Epithelial cell of esophagus (primary cell): ENCODE results near the gene MEGF8.

Experiments
- DNase-seq: peaks from one replicate; pipeline ENCODE4 v3.0.0; 2010; ENCODE audit warnings: low read depth
- H3K4me3 ChIP-seq: 2 replicates; pipeline ENCODE4 v1.5.1; 2011; ENCODE audit warnings: mild to moderate bottlenecking, low read length, control low read depth
- TF ChIP-seq, protein P1 (sequence below): IDR thresholded peaks from 2 replicates; pipeline ENCODE4 v1.5.1; 2011; ENCODE audit warnings: low read depth, mild to moderate bottlenecking, low read length, control low read depth, inconsistent platforms; ENCODE audit not compliant: insufficient read depth; ENCODE audit errors: missing control alignments

The MEGF8 gene

DNA sequence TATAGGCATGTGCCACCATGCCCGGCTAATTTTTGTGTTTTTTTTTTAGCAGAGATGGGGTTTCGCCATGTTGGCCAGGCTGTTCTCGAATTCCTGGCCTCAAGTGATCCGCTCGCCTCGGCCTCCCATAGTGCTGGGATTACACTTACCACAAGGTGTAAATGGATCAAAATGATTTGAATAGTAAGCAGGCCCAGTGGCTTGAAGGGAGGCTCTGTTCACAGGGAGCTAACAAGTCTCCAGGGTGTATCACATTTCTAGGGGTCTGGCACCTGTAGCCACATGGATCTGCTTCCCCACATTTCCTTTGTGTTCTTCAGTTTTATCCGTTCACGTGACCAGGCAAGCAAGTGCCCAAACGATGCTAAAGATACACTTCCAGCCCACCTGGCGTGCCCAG is 78.2 kb downstream of the MEGF8 start:
- no peak overlapping the region for H3K4me3 ChIP-seq
- TF ChIP-seq, protein P1, sequence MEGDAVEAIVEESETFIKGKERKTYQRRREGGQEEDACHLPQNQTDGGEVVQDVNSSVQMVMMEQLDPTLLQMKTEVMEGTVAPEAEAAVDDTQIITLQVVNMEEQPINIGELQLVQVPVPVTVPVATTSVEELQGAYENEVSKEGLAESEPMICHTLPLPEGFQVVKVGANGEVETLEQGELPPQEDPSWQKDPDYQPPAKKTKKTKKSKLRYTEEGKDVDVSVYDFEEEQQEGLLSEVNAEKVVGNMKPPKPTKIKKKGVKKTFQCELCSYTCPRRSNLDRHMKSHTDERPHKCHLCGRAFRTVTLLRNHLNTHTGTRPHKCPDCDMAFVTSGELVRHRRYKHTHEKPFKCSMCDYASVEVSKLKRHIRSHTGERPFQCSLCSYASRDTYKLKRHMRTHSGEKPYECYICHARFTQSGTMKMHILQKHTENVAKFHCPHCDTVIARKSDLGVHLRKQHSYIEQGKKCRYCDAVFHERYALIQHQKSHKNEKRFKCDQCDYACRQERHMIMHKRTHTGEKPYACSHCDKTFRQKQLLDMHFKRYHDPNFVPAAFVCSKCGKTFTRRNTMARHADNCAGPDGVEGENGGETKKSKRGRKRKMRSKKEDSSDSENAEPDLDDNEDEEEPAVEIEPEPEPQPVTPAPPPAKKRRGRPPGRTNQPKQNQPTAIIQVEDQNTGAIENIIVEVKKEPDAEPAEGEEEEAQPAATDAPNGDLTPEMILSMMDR: no peak
- no peak for DNase-seq

DNA sequence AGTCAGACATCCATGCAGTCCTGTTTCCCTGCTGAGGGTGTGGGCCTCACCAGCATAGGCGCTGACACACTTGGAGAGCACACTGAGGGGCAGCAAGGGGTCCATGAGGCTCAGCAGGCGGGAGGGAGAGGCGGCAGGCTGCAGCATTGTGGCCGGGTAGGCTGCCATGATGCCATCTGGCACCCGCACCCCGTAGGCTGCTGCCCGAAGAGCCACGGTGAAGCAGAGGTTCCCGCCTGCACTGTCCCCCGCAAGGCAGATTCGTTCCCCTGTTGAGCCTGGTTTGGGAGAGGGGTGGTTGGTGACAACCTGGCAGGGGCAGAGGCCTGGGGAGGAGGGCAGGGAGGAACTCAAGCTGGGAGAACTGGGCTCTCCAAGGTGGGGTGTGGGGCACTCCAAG is 80.7 kb downstream of the MEGF8 start:
- H3K4me3 ChIP-seq: no peak overlapping the region
- no peak for DNase-seq
- TF ChIP-seq, protein P1: no peak

DNA sequence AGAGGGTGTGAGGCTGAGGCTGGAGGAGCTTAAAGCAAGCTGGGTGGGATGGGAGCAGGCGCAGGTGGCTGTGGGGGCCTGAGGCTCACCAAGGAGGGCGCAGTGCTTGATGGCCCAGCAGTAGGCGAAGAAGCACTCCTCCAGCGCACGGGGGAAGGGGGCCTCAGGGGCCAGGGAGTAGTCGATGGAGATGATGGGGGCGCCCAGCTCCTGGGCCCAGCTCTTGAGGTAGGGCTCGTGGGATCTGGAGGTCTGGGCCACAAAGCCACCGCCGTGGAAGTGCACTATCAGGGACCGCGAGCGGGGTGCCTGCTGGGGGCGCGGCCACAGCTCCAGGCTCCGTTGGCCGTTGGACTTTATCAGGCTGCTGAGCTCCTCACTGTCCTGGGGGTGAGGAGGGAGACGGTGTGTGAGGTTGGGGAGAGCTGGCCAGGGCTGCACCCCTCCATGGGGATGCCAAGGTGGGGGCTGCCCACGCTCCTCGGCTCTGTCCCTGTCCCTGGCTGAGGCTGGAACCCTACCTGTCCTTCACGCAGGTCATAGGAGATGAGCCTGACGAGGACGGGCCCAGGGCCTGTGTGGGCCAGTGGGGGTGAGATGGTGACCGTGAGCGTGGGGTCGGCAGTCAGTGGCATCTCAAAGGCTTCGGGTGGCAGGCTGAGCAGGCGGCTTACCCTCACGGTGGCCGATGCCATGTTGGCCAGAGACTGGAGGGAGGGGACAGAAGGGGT is 81.8 kb downstream of the MEGF8 start:
- no peak for DNase-seq
- TF ChIP-seq, protein P1: no peak
- no peak overlapping the region for H3K4me3 ChIP-seq

DNA sequence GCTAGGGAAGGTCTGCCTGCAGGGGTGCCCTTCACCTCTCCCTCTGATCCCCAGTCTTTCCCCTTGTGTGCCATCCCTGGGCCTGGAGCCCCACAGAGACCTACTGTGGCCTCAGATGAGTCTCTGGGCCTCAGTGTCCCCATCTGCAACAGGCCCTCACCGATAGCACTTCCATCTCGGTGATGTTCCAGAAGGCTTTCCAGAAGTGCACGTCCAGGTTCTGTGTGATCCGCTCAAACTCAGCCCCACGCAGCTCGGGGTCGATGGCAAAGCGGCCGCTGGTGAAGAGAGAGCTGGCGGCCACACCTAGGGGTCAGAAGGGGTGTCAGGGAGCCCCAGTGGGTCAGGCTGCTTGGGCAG is 82.4 kb downstream of the MEGF8 start:
- TF ChIP-seq, protein P1: no peak
- no peak overlapping the region for H3K4me3 ChIP-seq
- DNase-seq: no peak

DNA sequence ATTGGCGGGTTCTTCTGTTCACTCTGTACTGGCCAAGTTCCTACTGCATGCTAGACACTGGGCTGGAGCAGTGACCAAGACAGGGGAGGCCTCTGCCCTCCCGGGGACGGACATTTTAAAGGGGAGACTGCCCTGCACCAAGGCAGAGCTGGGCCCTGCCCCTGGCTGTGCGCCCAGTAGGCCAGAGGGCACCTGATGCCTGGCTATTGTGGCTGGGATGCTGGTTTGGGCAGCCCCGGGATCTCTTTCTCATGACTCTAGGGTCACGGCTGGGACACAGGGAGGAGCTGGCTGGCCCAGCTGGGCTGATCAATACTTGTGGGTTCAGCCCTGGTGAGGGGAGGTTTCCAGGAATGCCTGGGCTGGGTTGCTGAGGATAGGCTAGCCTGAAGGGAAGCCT is 84.0 kb downstream of the MEGF8 start:
- DNase-seq: no peak
- H3K4me3 ChIP-seq: no peak overlapping the region
- TF ChIP-seq, protein P1: no peak

DNA sequence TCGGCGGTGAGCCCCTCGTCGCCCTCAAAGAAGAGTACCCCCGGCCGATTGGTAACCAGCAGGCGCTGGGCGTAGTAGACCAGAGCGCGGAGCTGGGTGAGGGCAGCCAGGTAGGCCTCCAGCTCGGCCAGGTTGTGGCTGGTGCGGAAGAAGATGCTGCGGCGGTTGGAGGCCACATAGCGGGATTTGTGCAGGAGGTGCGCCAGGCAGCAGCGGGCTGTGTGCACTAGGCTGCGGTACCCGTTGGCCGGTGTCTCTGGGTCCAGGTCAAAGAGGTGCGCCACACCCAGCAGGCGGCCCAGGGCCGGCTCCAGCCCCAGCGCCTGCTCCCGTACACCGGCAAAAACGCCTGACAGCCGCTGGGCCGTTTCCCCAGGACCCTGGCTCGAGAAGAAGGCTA is 84.9 kb downstream of the MEGF8 start:
- no peak overlapping the region for H3K4me3 ChIP-seq
- TF ChIP-seq, protein P1: no peak
- DNase-seq: no peak

DNA sequence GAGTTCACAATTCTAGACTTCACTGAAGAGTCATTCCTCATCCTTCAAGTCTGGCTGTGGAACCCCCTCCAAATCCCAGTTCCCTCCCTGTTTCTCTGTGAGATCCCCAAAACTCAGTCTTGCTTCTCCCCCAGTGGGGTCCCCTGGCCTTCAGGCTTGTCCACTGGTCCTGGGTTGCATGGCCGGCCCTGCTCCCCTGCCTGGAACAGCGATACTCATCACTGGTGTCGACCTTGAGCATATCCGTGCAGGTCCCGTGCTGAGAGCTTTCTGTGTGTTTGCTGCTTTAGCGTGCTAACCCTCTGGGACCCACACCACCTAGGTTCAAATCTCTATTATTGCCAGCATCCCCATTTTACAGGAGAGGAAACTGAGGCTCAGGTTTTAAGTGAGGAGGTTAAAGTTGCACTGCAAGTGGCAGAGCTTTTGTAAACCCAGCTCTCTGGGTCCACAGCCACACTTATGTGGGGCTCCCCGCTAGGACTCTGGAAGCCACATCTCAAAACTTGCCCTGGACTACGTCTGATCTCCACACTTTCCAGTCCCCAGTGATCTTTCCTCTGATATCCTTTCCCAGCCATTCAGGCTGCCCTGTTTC is 86.2 kb downstream of the MEGF8 start:
- H3K4me3 ChIP-seq: no peak overlapping the region
- DNase-seq: no peak
- TF ChIP-seq, protein P1: no peak
